Bronchial epithelial cell (primary cell): ENCODE results near the gene LRRC15. TPM values are rescaled to one million over a fixed set of nuclear protein-coding genes. Genes with fewer than 3 reads are reported as not detected.

Source experiments
- DNase-seq: peaks from one replicate; pipeline ENCODE4 v3.0.0-alpha.2; 2010; ENCODE audit warnings: low read depth
- FAIRE-seq: peaks from 2 replicates; lab custom pipeline; 2011; peaks lifted over from hg19 to GRCh38; lab: Jason Lieb, UNC
- H3K27me3 ChIP-seq: 2 replicates; pipeline ENCODE4 v1.5.1; 2011; ENCODE audit warnings: low read length; ENCODE audit not compliant: control insufficient read depth, insufficient read depth
- H3K36me3 ChIP-seq: 2 replicates; pipeline ENCODE4 v1.5.1; 2011; ENCODE audit warnings: low read length; ENCODE audit not compliant: control insufficient read depth, insufficient read depth
- H3K4me3 ChIP-seq: 2 replicates; pipeline ENCODE4 v1.5.1; 2011; ENCODE audit warnings: mild to moderate bottlenecking, low read depth, low read length, control low read depth
- CTCF ChIP-seq: IDR thresholded peaks from 2 replicates; pipeline ENCODE4 v1.5.1; 2011; ENCODE audit warnings: mild to moderate bottlenecking, moderate library complexity, low read length, control low read depth, inconsistent platforms; ENCODE audit not compliant: insufficient read depth, severe bottlenecking
- total RNA-seq: library from RNA; depleted of rRNA; stranded (reverse); fragments of >200 nt; gene quantifications from 2 replicates; pipeline ENCODE4 v1.2.1, GENCODE V29; 2014

LRRC15 gene
- total RNA-seq, 1 donor from 2014 or later, result not detected

GRCh38 chr3:194339840-194340239, 29.7 kb downstream of the LRRC15 start:
- FAIRE-seq (no peak), DNase-seq (no peak)
- TF ChIP-seq CTCF, result no peak
- peaks cover 7% of the 10 kb centered on the region for H3K27me3 ChIP-seq
- H3K4me3 ChIP-seq, result no peak overlapping the region
- no peaks in the 10 kb centered on the region for H3K36me3 ChIP-seq

GRCh38 chr3:194339356-194339755, 30.2 kb downstream of the LRRC15 start:
- no peaks in the 10 kb centered on the region for H3K36me3 ChIP-seq
- TF ChIP-seq CTCF, result peak; percentile 27
- no peak overlapping the region for H3K4me3 ChIP-seq
- no peak for DNase-seq
- FAIRE-seq, result no peak
- H3K27me3 ChIP-seq, result peaks cover 7% of the 10 kb centered on the region

- H3K36me3 ChIP-seq, result no peaks in the 10 kb centered on the region
- H3K4me3 ChIP-seq, result no peak overlapping the region
- no peak for FAIRE-seq
- DNase-seq, result no peak
- peaks cover 7% of the 10 kb centered on the region for H3K27me3 ChIP-seq
- no peak for TF ChIP-seq CTCF
These were observed 31.4 kb downstream of the LRRC15 start for GRCh38 chr3:194337965-194338753.

- no peak for FAIRE-seq
- TF ChIP-seq CTCF, result no peak
- no peaks in the 10 kb centered on the region for H3K36me3 ChIP-seq
- no peak for DNase-seq
- H3K27me3 ChIP-seq, result peaks cover 1% of the 10 kb centered on the region
- H3K4me3 ChIP-seq, result no peak overlapping the region
These were observed 32.8 kb downstream of the LRRC15 start for GRCh38 chr3:194336601-194337355.

GRCh38 chr3:194333981-194334320, 35.6 kb downstream of the LRRC15 start:
- TF ChIP-seq CTCF, result no peak
- DNase-seq (no peak), FAIRE-seq (no peak)
- Histone ChIP-seq H3K36me3 (no peaks in the 10 kb centered on the region), H3K27me3 (no peaks in the 10 kb centered on the region), H3K4me3 (no peak overlapping the region)
